Astrocyte of the cerebellum (primary cell): ENCODE data around the gene STPG4.

ENCODE experiments used
- DNase-seq: peaks from one replicate; pipeline ENCODE4 v3.0.0-alpha.2; 2011; ENCODE audit warnings: low read depth
- H3K4me3 ChIP-seq: 2 replicates; pipeline ENCODE4 v1.5.1; 2011; ENCODE audit warnings: mild to moderate bottlenecking, low read depth, low read length, moderate library complexity
- in situ Hi-C: cut with HindIII; loops from 2 replicates; pipeline ENCODE4 v1.10.0; 2017; ENCODE audit warnings: low sequenced_read_pairs
- TF ChIP-seq, protein P1 (sequence below): IDR thresholded peaks from 2 replicates; pipeline ENCODE4 v1.5.1; 2012; ENCODE audit warnings: low read length, low read depth, moderate library complexity, mild to moderate bottlenecking; ENCODE audit errors: missing control alignments

The STPG4 gene

DNA sequence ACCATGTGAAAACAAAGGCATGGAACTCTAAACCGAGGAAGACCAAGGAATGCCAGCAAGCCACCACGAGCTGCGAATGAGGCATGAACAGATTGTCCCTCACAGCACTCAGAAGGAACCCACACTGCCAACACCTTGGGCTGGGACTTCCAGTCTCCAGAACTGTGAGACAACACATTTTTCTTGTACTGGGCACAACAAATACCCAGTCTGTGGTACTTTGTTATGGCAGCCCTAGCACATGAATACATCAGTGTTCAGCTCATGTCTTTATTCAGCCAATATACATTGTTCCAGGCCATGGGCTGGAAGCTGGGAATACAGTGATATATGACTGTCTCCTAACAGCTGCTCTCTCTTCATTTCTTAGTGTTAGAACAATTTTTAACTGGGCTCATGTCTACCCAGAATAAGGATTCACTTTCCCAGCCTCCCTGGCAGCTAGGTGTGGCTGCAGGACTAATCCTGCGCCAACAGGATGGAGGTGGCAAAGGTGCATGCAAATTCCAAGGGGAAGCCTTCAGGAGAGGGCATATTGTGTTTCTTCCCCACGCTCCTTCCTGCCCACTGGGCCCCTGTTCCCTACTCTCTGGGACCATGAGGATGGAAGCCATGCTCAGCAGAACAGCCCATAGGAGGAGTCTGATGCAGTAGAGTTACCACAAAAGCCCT is 59.6 kb downstream of the STPG4 start:
- in situ Hi-C loops: no loop called here

DNA sequence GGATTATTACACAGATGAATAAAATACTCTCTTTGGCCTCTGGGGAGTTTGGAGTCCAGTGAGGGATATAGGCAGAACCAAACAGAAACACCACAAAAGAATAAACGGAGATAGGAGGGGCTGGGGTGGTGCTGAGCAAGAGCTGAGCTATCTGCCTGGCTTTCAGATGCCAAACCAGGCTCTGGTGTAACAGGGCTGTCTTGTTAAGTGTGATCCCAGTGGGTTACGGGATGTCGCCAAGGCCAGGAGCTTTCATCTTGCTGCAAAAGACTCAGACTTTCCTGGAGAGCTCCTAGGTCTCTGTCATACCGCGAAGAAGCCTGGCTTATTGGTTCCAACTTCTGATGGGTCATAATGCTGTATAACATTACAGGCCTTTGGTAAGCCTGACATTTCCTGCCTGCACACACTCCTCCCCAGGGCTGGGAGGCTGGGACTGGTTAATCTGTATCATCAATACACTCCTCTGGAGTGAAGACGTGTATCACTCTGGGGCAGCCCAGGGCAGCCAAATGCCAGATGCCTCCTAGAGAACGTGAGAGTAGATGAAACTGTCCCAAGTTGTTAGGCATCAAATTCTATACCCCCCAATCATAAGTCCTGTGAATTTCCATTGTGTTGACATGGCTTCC is 60.5 kb downstream of the STPG4 start:
- in situ Hi-C loops: no loop called here
- no peak overlapping the region for H3K4me3 ChIP-seq
- TF ChIP-seq, protein P1, sequence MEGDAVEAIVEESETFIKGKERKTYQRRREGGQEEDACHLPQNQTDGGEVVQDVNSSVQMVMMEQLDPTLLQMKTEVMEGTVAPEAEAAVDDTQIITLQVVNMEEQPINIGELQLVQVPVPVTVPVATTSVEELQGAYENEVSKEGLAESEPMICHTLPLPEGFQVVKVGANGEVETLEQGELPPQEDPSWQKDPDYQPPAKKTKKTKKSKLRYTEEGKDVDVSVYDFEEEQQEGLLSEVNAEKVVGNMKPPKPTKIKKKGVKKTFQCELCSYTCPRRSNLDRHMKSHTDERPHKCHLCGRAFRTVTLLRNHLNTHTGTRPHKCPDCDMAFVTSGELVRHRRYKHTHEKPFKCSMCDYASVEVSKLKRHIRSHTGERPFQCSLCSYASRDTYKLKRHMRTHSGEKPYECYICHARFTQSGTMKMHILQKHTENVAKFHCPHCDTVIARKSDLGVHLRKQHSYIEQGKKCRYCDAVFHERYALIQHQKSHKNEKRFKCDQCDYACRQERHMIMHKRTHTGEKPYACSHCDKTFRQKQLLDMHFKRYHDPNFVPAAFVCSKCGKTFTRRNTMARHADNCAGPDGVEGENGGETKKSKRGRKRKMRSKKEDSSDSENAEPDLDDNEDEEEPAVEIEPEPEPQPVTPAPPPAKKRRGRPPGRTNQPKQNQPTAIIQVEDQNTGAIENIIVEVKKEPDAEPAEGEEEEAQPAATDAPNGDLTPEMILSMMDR: no peak
- DNase-seq: no peak

More for the DNA sequence above, 59.6 kb downstream of the STPG4 start:
- DNase-seq: no peak
- H3K4me3 ChIP-seq: no peak overlapping the region
- TF ChIP-seq, protein P1: no peak

DNA sequence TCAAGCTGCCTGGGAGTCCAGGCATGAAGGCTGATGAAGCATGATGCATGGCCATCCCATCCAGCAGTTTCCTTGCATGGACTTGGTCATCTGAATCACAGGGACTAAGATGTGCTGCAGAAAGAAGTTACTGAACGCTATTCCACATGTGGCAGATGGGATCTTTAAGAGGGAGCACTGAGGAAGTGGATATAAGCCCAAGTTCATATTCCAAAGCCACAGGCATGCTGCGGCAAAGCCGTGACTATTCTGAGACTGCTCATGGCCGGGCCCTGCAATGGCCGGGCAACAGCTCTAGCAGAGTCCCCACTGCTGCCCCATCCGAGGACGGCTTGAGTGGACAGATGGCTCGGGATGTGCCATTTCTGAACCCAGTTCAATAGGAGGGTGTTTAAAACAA is 61.5 kb downstream of the STPG4 start:
- in situ Hi-C loops: no loop called here
- no peak overlapping the region for H3K4me3 ChIP-seq
- TF ChIP-seq, protein P1: no peak
- DNase-seq: no peak

DNA sequence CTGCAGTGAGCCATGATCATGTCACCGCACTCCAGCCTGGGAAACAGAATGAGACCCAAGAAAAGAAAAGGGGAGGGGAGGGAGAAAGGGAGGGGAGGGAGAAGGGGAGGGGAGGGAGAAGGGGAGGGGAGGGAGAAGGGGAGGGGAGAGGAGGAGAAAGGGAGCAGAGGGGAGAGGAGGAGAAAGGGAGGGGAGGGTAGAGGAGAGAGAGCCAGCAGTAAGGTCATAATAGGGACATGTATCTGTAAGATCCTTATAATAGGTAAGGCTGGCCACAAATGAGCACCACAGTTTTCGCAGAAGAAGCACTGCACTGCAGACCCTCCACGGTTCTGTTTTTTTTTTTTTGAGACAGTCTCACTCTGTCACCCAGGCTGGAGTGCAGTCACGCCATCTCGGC is 62.6 kb downstream of the STPG4 start:
- in situ Hi-C loops: no loop called here
- H3K4me3 ChIP-seq: no peak overlapping the region
- no peak for DNase-seq
- TF ChIP-seq, protein P1: no peak

DNA sequence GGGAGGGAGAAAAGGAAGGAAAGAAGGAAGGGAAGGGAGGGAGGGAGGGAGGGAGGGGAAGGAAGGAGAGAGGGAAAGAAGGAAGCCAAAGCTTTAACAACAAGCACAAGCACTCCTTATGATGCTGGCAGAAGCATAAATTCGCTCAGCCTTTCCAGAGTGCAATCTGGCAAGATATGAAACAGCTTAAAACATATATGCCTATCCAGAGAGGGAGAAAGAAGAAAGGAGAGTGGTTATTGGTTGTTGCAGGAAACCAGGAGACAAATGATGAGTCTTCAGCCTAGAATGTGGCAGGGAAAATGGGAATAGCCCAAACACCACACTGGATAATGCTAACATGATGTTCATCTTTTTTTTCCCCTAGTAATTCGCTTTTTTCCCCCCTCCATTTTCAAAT is 64.0 kb downstream of the STPG4 start:
- no peak for DNase-seq
- no peak overlapping the region for H3K4me3 ChIP-seq
- in situ Hi-C loops: no loop called here
- TF ChIP-seq, protein P1: no peak

DNA sequence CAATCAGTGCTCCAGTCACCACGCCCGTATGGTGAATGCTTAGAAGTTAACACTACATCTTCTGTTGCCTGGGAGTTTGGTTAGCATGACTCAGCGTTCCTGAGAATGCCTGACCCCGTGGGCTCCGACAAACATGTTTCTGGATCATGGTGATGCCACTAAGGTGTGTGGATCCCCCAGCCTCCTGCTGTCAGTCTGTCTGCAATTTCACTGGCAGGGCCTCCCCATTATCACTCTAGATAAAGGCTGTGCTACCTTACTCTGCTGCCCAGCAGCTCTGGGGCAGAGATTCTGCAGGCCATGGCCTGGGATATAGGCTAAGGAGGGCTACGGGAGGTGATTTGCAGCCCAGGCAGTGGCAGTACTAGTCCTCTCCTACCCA is 66.0 kb downstream of the STPG4 start:
- no peak for DNase-seq

More for the DNA sequence above, 66.0 kb downstream of the STPG4 start:
- TF ChIP-seq, protein P1: no peak
- in situ Hi-C loops: no loop called here
- H3K4me3 ChIP-seq: no peak overlapping the region
